GM19372 (cell line): ENCODE results near the gene ACVRL1.

Experiments used
- ATAC-seq: cut with Tn5 transposase; IDR thresholded peaks from one replicate; pipeline ENCODE4 v1.9.1; 2021; ENCODE audit warnings: mild to moderate bottlenecking, low read depth, moderate library complexity; ENCODE audit not compliant: unreplicated experiment

The ACVRL1 gene

GRCh38 chr12:51895378-51896135, 11.7 kb upstream of the ACVRL1 start:
- ATAC-seq, result no peak

DNA sequence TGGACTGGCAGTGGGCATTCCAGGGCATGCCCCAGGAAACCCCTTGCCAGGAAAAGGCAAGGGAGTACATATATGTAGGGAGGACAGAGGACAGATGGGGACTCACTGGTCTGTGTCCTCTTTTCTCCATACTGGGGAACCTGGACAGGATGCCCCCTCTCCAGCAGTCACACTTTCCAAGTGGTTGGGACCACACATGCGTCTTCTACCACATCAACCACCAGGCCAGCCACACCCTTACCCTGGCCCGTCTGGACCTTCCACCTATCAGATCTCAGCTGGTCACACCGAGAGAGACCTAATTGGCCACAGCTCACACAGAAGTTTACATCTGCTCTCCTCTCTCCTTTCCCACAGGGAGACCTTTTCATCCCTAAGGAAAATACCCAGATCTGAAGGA, 11.1 kb upstream of the ACVRL1 start:
- no peak for ATAC-seq

DNA sequence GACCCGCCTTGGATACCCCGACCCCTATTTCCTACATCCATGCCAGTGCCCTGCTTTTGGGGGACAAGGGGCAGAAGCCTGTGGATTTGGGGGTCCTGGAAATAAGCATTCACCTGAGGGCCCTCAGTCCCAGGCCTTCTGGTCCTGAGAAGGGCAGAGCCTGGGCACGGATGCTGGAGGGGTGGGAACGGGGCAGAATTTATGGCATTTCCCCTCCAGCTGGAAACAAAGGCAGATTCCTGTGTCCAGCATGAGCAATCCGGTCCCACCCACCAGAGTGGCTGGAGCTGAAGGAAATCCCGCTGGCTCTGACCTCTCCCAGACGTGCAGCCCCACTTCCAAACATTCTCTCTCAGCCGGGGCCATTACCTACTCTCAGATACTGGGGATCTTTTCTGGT, 10.1 kb upstream of the ACVRL1 start:
- ATAC-seq, result no peak

- ATAC-seq, result no peak
Observed at GRCh38 chr12:51898506-51898905, 8.8 kb upstream of the ACVRL1 start.

GRCh38 chr12:51898937-51899336, 8.4 kb upstream of the ACVRL1 start:
- ATAC-seq, result no peak

DNA sequence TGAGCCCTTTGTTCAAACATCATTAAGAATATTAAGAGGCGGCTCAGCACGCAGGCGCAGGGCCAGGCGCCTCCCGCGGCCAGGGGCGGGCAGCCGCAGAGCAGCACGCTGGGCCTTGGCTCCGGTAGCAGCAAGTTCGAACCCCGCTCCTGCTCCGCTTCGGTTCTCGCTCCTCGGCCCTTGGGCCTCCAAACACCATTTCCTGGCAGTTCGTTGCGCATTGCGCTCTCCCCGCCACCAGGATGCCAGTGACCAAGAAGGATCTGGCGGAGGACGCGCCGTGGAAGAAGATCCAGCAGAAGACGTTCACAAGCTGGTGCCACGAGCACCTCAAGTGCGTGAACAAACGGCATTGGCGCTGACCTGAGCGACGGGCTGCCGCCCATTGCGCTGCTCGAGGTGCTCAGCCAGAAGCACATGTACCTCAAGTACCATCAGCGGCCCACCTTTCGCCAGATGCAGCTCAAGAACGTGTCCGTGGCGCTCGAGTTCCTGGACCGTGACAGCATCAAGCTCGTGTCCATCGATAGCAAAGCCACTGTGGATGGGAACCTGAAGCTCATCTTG, 6.9 kb upstream of the ACVRL1 start:
- ATAC-seq, result no peak

DNA sequence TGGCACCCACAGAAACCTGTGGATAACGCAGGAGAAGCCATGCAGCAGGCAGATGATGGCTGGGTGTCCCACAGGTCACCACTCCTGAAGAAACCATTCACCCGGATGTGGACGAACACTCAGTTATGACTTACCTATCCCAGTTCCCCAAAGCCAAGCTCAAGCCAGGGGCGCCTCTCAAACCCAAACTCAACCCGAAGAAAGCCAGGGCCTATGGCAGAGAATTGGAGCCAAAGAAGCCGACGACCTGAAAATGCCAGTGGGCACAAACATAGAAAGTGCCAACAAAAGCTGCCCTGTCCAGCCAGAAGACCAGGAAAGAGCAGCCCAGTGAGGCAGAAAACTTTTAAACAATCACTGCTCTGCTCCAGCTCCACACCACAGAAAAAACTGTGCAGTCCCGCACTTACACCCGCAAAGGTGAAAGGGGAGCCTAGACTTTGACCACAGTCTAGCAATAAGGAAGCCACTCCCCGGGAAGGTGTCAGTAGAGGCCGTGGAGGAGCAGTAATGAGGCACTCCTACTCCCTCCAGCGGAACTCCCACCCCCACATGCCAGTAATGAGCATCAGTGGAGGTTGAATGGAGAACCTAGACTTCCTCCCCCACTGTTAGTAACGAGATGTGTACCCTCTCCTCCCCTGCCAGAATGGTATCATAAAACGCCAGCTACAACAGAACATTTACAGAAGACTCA, 6.0 kb upstream of the ACVRL1 start:
- no peak for ATAC-seq

DNA sequence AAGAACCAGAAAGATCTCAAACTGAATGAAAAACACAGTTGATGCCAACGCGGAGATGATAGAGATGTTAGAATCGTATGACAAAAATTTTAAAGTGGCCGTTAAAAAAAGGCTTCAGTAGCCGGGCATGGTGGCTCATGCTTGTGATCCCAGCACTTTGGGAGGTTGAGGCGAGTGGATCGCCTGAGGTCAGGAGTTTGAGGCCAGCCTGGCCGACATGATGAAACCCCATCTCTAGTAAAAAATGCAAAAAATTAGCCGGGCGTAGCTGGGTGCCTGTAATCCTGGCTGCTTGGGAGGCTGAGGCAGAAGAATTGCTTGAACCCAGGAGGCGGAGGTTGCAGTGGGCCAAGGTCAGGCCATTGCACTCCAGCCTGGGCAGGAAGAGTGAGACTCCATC, 5.4 kb upstream of the ACVRL1 start:
- ATAC-seq, result no peak

- no peak for ATAC-seq
Observed at GRCh38 chr12:51904951-51905470, 2.3 kb upstream of the ACVRL1 start.

DNA sequence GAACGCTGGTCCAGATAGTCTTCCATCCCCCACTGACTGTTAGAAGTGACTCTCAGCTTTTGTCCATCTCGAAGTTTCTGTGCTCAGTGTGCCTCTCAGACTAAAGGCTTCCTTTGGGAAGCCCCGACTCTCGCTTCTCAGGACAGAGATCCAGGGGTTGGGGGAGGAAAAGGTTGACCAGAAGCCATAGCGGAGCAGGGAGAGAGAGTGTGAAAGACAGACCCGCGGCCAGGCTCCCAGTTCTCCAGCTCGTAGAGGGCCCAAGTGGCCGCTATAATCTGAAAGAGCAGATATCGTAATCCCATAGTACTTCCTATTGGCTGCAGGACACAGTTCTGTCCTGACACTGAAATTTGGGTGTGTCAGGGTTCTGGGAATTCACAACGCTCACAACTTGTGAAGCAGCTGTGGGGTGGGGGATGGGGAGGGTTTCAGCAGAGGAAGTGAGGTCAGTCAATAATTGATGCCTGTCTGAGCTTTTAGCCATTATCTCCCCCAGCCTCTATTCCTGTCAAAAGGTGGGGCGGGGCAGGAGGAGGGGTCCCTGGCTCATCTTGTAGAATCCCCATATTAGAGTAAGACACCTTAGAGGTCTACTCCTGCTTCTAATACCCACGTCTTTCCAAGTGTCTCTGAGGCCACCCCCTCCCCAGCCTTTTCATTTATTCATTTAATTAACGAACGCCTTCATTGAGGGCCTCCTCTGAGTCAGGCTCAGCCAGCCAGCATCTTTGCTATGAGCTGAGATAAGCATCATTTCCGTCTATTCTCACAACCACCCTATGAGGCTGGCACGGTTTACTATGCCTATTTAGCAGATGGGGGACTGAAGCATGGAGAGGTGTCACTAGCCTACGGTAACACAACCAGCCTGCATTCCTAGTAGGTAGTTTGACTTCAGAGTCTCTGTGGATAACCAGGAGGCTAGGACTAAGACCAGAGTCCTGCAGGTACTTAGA, 1.6 kb upstream of the ACVRL1 start:
- no peak for ATAC-seq

DNA sequence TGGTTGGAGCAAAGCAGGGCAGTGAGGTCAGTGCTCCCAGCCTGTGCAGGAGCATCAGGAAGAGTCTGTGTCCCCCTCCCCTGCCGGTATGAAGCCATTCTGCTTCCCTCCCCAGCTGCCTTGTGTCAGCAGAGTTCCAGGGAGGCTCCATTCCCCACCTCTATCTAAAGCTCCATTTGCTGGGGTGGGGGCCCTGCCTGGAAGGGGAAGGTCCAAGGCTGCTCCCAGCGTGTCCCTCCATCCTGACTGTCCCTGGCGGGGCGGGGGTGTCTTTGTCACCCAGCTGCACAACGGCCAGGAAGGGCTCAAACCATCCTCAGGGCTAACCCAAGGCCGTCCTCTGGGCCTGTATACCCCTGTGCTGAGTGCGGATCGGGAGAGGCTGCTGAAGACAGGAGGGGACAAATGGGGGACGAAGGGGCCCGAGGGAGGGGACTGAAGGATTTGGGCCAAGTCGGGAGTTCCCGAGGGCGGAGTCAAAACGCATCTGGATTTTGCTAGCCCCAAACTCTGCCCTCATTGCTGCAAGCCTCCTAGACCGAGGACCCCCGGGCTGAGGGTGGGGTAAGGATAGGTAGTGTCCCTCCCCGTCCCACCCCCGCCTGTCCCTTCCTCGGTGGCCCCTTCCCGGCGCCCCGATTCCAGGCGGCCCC, 748 bp upstream of the ACVRL1 start:
- no peak for ATAC-seq

- ATAC-seq, result no peak
Observed at GRCh38 chr12:51907856-51908425, 637 bp downstream of the ACVRL1 start.

- ATAC-seq, result no peak
Observed at GRCh38 chr12:51908876-51909592, 1.7 kb downstream of the ACVRL1 start.

GRCh38 chr12:51910168-51910567, 2.9 kb downstream of the ACVRL1 start:
- no peak for ATAC-seq

GRCh38 chr12:51910691-51911090, 3.4 kb downstream of the ACVRL1 start:
- ATAC-seq, result no peak

- no peak for ATAC-seq
Observed at GRCh38 chr12:51911307-51911706, 4.0 kb downstream of the ACVRL1 start.

GRCh38 chr12:51911788-51912711, 4.7 kb downstream of the ACVRL1 start:
- no peak for ATAC-seq
